HG03175 (cell line): ENCODE measurements around the gene SLC66A3.
A peak's percentile ranks its signal among the peaks of the same experiment; 100 is the strongest.
"Not testable (repeated sequence)": the region's sequence is repeated elsewhere in the genome, so short reads cannot be mapped to it uniquely, and the experiment has no call there.

Source experiments
- ATAC-seq: cut with Tn5 transposase; IDR thresholded peaks from one replicate; pipeline ENCODE4 v1.9.1; 2021; ENCODE audit warnings: mild to moderate bottlenecking, moderate library complexity; ENCODE audit not compliant: unreplicated experiment

SLC66A3 gene

DNA sequence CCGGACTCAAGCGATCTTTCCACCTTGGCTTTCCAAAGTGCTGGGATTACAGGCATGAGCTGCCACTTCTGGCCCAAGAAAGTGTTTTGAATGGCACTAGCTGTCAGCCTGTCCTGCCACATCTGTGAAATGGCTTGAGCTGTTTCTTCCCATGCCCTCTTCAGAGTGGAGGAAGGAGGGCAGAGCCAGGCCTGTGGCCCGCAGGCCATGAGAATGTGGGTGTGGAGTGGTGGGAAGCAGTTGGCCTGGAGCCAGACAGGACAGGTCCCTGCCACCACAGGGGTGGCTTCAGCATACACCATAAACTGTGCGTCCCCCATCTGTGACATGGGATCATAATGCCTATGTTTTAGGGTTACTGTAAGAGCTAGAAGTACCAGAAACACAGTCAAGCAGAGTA lies 6.5 kb downstream of the SLC66A3 start:
- ATAC-seq: no peak

DNA sequence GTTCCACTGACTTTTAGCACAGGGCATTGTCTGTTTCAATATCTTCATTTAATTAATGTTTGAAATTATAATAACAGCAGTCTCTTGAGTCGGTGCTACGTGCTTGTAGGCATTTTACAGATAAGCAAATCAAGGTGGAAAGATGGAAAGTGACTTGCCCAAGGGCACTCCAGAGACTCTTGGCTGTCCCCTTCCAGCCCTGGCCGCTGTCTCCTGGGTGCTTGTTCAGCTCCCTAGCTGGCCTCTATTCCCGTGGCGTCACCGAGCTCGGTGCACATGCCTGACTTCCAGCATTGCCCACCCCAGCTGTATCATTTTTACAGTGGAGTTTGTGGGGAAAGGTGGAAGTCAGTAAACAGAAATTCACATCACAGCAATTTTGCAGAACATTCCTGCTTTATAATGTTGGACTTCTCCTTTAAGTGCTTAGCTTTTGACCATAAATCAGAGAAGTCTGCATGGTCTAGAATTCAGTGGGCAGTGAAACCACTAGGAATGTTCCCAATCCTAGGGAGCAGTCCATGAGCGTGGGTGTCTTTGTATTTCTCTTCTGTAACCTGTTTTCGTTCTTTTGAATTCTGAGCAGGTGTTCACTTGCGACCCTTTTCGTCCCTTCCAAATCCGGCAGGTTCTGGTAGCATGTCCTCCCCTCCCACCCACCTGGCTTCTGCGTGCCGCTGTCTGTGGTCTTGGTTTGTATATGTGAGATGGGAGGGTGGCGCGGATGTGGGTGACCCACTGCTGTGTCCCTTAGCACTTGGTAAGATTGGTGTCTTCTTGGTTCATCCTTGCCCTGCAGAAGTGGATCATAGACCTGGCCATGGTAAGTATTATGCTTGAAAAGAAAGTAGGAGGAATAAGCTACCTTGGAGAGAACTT lies 8.4 kb downstream of the SLC66A3 start:
- ATAC-seq: no peak

- ATAC-seq: not testable (repeated sequence)
Observed at GRCh38 chr2:11165046-11165445, 9.8 kb downstream of the SLC66A3 start.

DNA sequence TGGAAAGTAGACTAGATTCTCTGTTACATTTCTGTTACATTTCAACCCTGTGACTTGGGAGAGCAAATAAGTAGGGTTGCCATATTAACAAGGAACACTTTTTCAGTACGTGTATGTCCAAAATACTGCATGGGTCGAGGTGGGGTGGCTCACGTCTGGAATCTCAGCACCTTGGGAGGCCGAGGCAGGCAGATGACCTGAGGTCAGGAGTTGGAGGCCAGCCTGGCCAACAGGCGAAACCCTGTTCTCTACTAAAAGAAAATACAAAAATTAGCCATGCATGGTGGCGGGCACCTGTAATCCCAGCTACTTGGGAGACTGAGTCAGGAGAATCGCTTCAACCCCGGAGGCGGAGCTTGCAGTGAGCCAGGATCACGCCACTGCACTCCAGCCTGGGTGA lies 11.2 kb downstream of the SLC66A3 start:
- ATAC-seq: no peak

GRCh38 chr2:11168488-11168887 lies 13.2 kb downstream of the SLC66A3 start:
- no peak for ATAC-seq

- no peak for ATAC-seq
Observed at GRCh38 chr2:11169333-11169732, 14.1 kb downstream of the SLC66A3 start.

GRCh38 chr2:11174222-11174621 lies 19.0 kb downstream of the SLC66A3 start:
- no peak for ATAC-seq

- no peak for ATAC-seq
Observed at GRCh38 chr2:11175293-11175795, 20.1 kb downstream of the SLC66A3 start.

GRCh38 chr2:11177871-11178690 lies 22.8 kb downstream of the SLC66A3 start:
- ATAC-seq: no peak

DNA sequence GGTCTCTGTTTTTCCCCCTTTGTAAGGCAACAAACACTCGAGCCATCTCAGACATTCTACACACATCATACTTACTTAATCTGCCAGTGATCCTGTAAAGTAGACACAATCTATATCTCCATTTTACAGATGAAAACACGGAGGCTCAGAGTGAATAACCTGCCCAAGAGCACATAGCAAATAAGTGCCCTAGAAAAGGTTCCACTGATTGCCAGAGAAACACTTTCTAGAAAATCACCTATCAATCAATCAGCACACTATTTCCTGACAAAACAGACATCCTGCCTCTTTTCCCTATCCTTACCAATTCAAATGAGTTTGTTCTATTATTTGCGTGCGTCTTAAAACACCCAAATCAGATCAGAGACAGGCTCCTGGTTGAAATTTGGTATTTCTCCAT lies 23.9 kb downstream of the SLC66A3 start:
- no peak for ATAC-seq

GRCh38 chr2:11179899-11180298 lies 24.6 kb downstream of the SLC66A3 start:
- ATAC-seq: no peak

DNA sequence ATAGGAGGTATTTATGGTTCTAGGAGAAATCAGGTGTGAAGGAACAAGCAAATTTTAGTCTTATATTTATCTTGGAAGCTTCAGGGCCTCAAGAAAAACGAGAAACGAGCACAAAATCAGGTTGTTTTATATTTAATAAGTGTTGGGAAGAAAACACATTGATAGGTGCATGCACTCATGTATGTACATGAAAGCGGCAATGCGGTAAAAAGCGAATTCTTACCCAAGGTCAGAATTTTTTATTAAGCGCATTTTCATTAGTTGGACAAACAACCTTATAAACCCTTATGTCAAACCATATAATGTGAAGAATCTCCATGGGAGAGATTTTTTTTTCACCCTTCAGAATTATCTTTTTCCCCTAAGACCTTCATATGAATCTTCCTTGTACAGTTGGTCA lies 25.4 kb downstream of the SLC66A3 start:
- ATAC-seq: no peak

DNA sequence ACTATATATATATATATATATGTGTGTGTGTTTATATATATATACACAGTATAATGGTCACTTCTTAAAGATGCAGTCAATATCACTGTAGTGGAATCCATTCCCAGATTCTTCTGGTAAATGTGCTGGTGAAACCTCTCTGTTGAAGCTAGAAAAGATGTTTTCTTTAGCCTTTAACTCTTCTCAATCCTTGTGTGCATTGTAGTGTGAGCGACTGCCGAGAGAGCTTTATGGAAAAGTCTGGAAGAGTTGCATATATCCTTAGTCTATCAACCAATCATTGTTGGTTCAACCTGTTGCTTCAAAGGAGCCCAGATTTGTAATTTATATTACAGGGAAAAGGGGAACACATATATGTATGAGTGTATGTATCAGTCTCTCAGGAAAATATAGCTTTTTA lies 27.7 kb downstream of the SLC66A3 start:
- ATAC-seq: no peak

DNA sequence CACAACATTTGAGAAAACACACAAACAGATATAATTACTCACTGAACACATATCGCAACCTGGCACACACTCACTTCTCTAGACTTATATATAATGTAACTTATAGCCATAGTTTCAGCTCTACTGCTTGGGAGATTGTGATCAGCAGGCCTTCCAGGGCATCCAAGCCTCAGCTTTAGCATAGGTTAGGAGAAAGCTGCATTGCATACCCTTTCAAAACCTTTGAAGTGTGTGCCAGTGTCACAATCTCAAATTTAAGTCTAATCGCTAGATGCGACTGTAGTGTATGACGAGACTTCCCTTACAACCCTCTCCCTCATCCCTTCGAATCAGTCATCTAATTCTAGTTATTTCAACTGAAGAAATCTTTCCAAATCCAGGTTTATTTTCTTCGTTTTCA lies 30.9 kb downstream of the SLC66A3 start:
- ATAC-seq: no peak

DNA sequence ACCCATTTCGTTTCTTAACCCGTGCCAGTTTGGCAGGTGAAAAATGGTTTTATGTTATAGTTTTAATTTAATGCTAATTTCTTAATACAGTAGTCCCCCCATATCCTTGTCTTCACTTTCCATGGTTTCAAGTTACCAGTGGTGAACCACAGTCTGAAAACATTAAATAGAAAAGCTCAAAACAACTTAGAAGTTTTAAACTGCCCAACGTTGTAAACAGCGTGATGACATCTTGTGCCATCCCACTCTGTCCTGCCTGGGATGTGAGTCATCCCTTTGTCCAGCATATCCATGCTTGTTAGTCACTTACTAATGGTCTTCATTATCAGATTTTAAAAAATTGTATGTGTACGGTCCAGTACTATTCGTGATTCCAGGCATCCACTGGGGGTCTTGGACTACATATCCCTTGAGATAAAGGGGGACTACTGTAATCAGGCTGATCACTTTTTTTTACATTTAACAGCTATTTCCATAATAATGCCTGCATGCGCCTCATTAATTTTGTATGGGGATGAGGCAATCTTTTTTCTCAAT lies 31.9 kb downstream of the SLC66A3 start:
- no peak for ATAC-seq

GRCh38 chr2:11187731-11188130 lies 32.5 kb downstream of the SLC66A3 start:
- no peak for ATAC-seq

DNA sequence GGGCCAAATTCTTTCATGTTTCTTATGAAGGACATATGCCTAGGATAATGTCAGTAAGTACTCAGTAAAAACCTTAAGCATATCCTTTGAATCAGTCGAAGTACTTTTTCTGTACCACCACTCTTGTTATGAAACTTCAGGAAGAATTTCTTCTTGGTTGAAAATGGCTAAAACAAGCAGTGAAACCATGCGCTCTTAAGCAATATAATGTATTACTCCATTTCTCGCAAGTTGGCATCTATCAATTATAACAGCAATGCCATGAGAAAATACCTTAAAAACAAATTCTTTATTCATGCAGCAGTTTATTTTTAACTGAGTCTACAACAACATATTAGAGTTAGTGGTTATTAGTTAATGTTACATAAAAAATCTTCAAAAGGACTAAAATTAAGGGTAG lies 41.0 kb downstream of the SLC66A3 start:
- ATAC-seq: no peak

GRCh38 chr2:11200651-11201050 lies 45.4 kb downstream of the SLC66A3 start:
- ATAC-seq: no peak

GRCh38 chr2:11201969-11202368 lies 46.7 kb downstream of the SLC66A3 start:
- ATAC-seq: no peak

DNA sequence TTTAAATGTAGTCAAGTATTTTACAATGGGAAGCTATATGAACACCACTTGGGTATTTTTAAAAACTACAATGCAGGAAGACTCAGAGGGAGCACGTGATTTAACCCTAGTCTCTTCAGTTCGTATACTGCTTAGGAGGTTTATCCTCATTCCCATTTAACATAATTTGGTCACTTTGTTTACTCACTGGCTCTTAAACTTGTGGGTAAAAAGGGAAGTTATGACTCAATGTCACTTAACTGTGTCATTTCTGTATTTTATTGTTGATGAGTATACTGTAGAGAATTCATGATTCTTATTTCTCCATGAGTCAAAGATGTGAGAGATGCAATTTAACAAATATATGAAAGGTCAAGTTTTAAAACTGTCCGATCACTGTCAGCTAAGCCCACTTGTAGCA lies 48.2 kb downstream of the SLC66A3 start:
- peak; percentile 51 for ATAC-seq

DNA sequence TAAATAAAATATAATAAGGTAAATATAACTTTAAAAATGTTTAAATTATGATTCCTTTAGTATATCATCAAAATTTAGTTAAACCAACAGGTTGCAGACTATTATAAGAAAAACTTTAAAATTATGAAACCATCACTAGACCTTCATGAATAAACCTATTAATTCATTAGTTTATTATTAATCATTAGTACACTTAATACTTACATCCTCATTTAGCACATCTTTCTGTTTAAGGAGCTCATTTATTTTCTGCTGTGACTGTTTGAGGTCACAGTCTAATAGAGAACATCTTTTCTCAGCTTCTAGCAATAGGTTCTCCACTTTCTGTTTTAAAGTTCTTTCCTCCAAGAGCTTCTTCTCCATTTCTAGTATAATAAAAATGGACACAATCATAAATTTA lies 52.8 kb downstream of the SLC66A3 start:
- no peak for ATAC-seq

DNA sequence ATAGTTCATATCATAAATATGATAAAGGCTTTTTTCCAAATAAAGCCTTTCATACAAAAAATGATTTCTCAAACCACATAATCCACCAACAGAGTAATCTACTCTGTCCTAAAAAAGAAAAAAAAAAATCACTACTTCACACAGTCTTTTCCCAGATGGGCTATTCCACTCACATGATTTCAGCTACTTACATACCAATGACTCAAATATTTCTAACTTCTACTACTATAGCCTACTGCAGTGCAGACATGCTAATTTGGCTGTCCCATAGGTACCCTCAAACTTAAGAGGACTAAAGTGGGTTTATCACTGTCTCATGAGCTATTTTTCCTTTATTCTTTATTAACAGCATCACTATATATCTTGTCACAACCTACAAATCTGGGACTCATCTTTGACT lies 57.4 kb downstream of the SLC66A3 start:
- no peak for ATAC-seq
